GM18868 (cell line): ENCODE measurements around the gene NDN.
A peak's percentile ranks its signal among the peaks of the same experiment; 100 is the strongest.
"Not testable (repeated sequence)": the region's sequence is repeated elsewhere in the genome, so short reads cannot be mapped to it uniquely, and the experiment has no call there.

ENCODE experiments used
- ATAC-seq: cut with Tn5 transposase; IDR thresholded peaks from one replicate; pipeline ENCODE4 v1.9.1; 2021; ENCODE audit warnings: mild to moderate bottlenecking, moderate library complexity; ENCODE audit not compliant: unreplicated experiment

NDN gene, protein sequence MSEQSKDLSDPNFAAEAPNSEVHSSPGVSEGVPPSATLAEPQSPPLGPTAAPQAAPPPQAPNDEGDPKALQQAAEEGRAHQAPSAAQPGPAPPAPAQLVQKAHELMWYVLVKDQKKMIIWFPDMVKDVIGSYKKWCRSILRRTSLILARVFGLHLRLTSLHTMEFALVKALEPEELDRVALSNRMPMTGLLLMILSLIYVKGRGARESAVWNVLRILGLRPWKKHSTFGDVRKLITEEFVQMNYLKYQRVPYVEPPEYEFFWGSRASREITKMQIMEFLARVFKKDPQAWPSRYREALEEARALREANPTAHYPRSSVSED

DNA sequence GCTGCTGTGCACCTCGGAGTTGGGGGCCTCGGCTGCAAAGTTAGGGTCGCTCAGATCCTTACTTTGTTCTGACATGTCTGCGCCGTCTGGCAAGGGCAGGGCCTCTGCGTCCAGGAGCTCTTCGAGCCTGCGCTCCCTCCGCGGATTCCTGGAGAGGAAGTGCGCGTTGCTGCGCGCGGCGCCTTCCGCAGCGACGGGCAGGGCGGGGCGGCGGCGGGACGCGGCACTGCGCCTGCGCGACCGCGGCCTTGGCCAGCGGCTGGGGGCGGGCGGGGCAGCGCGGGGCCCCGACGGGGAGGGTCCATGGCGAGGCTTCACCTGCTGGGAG is at the start of gene NDN:
Gene NDN, minus strand, starts transcription at position 163 of the 328 bp plus-strand sequence. Its CDS starts 88 bp downstream, at position 75.
- ATAC-seq: peak; percentile 65

DNA sequence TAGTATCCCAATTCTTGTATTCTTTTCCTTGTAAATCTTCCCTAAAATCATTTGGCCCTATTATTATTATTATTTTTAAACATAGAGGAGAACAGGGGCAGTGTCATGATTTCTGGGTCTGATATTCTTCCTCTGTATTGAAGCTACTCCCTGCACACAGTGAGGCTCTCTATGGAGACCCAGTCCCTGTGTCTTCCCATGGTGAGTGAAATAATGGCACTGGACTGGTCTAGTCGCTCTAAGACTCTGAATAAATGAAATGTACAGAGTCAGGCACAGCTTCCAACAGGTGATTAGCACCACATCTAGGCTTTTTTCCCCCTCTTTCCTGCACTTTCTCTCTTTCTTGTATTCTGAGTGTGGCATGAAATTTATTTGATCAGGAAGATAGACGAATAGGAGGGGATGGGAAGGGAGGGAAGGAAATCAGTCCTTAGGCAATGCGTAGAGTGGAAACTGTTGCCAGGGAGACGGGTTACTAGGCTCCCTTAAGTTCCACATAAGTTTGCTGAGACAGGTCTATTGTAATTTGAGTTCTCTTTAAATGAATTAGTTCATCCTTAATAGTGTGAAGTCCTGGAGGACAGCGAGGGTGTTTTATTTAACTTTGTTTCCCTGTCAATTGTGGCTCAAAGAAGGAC is 49.0 kb upstream of the NDN start:
- ATAC-seq: no peak

DNA sequence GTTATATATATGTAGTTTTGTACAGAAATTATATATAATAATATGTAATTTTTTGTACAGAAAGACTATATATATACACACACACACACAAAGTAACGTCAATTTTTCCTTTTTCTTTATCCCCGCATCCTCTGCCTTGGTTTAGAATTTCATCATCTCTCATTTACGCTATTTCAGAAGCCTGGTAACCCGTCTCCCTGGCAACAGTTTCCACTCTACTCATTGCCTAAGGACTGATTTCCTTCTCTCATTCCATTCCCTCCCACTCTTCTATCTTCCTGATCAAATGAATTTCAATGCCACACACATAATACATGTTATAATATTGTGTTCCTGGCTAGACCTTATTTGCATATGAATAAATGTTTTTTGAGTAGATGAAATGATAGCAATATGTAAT is 47.8 kb upstream of the NDN start:
- ATAC-seq: no peak

DNA sequence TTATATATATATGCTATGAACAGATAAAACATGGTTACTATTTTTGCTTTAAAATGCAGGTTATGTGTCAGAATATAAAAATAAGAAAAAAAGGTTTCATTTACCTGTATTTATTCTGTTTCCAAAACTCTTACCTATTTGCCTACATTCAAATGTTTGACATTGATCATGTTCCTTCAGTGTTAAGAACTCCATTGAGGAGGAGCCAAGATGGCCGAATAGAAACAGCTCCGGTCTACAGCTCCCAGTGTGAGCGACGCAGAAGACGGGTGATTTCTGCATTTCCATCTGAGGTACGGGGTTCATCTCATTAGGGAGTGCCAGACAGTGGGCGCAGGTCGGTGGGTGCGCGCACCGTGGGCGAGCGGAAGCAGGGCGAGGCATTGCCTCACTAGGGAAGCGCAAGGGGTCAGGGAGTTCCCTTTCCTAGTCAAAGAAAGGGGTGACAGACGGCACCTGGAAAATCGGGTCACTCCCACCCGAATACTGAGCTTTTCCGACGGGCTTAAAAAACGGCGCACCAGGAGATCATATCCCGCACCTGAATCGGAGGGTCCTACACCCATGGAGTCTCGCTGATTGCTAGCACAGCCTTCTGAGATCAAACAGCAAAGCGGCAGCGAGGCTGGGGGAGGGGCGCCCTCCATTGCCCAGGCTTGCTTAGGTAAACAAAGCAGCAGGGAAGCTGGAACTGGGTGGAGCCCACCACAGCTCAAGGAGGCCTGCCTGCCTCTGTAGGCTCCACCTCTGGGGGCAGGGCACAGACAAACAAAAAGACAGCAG is 27.0 kb upstream of the NDN start:
- not testable (repeated sequence) for ATAC-seq

DNA sequence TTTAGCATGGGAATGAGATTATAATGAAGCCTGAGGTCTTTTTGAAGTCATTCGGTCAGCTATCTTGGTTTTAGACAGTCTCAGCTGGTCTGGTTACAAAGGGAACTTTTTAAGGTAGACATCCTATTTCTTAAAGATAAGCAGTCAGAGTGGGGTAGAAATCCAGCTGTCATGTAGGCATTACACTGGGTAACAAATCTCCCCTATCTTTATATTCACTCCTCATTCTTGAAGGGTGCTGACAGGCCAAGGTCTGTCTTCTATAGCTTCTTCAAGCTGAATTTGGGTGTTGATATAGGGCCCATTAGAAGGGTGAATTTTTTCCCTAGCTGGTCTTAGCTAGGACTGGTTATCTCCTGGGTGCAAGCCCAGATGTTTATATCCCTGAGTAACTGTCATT is 21.2 kb upstream of the NDN start:
- no peak for ATAC-seq

DNA sequence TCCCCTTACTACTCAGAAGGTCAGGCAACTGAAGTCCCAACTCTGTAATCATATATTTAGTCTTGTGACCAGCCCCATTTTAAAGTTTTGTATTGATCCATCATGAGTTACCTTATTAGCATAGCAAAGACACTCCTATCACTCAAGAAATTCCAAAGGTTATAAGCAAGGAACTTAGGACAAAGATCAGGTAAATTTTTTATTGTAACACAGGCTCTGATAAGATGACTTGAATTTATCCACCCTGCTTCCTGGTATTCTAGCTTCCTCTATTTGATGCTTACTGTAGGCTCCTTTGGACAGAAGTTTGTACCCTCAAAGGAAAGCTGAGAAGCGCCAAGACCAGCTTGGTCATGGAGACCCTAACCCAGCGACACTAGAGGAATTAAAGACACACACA is 8.2 kb upstream of the NDN start:
- ATAC-seq: no peak

DNA sequence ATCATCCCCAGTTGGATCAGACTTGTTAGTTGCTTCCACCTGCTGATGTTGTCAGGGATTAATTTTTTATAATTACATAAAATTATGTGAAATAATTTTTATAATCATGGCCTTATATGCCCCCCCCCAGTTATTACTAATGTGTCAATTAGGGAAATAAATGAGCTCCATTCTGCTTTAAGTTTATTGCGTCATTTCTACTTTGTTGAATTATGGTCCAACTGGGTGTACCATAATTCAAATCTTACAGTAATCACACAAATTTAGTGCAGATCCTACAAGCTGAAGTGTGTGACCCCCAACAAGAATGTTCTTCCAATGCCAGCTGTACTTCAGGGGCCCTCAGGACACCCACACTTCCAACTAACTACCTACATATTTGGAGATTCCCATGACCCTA is 7.5 kb upstream of the NDN start:
- ATAC-seq: no peak

DNA sequence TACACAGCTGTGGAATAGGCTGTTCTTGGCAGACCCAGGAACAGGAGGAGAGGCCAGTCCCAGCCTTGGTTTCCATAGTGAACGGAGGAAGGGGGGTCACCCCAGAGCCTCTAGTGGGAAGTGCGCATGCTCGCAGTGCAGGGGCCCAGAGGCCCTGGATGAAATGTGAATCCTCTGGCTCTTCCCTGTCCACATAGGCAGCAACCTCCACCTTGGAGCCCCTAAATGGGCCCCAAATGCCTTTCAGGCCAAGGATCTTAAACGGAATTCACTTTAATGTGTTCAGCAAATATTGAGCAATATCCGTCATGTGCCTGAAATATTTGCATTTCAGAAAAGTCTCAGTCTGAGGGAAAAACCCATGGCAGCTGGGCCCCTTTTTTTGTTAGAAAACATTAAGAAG is 3.3 kb upstream of the NDN start:
- peak; percentile 52 for ATAC-seq

DNA sequence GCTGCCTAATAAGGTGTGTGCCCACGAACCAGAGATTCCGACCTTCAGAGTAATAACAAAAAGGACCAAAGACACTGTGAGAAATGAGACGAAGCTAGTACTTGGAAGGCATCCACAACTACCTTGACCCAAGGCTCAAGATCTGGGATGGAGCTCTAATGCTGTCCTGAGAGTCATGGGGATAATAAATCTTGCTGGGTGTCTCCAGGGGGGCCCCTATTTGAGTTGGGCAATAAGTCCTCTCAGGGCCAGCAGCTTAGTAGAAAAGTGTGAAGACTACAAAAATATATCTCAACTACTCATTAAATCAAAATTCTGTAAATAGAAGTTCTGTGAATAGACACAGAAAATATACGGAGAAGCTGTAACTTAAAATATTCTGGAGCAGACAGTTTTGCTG is 2.9 kb upstream of the NDN start:
- no peak for ATAC-seq

DNA sequence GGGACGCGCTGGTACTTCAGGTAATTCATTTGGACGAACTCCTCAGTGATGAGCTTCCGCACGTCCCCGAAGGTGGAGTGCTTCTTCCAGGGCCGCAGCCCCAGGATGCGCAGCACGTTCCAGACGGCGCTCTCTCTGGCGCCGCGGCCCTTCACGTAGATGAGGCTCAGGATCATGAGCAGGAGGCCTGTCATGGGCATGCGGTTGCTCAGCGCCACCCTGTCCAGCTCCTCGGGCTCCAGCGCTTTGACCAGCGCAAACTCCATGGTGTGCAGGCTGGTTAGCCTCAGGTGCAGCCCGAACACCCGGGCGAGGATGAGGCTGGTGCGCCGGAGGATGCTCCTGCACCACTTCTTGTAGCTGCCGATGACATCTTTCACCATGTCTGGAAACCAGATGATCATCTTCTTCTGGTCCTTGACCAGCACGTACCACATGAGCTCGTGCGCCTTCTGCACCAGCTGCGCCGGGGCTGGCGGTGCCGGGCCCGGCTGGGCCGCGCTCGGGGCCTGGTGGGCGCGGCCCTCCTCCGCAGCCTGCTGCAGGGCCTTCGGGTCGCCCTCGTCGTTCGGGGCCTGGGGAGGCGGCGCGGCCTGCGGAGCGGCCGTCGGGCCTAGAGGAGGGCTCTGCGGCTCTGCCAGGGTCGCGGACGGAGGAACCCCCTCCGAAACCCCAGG is 501 bp downstream of the NDN start:
- ATAC-seq: peak; percentile 18

DNA sequence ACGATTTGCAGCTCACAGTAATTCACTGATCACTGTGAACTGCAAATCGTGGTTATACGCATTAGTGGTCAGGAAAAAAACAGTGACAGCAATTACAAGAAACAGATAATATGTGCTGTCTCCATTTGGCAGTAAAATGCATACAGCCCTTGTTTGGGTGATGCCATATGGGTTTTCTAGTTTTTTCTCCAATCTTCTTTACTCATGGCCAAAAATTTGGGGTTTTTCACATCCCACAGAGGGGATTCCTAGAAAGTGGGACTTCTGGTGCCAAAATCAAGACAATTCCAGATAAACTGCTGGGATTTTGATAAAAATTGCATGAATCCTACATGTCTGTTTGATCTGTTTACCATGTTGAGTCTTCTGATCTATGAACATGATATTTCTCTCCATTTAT is 15.6 kb downstream of the NDN start:
- no peak for ATAC-seq

DNA sequence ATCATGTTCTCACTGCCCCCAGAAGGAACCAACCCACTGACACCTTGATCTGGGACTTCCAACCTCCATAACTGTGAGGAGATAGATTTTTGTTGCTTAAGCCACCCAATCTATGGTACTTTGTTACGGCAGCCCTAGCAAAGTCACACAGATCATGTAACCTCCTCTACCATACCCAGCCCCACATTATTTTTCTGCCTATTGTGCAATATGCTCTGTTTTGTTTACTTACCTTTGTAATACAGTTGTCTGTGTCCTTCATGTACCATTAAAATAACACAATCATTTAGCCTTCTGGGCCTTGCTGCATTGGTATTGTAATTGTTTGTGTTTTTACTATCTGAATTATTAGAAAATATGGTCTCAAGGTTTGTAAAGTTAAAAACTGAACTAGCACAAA is 16.1 kb downstream of the NDN start:
- no peak for ATAC-seq

DNA sequence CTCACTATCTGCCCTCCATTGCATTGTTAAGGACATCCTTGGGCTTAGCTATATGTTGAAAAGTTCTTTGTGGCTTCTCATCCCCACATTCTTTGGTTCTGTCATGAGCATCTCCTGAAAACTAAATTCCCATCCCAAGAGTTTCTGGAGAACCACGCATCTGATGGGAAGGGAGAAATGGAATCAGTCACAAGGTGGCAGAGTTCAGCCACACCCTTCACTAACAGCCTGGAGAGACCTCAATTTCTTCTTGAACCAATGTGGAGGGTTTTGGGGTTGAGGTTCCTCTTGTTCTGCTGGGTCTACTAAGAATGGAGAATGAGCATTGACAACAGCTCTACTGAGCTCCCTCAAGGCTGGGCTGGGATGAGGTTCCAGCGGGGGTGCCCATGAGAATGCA is 23.9 kb downstream of the NDN start:
- ATAC-seq: no peak

DNA sequence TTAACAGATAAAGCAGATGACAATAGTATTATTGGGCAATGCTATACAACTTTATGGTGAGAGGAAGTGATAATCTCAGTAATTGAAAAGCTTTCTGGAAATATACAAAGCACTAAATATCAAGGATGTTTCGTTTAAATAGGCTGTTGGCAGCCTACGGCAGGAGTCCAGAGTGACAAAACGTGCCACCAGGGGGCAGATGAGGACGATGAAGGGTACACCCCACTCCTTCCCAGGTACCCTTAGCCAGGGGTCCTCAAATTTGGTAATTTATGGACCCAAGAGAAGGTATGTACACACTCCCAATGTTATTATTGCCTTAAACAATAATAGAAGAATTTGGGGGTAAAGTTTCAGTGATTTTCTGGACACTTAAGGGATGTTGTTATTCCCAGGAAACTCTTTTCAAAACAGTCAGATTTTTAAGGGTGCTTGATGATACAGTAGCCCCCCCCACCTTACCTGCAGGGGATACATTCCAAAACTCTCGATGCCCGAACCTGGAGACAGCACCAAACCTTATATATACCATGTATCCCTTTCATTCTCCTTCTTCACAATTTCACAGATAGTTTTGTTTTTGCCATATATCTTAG is 38.1 kb downstream of the NDN start:
- peak; percentile 50 for ATAC-seq

DNA sequence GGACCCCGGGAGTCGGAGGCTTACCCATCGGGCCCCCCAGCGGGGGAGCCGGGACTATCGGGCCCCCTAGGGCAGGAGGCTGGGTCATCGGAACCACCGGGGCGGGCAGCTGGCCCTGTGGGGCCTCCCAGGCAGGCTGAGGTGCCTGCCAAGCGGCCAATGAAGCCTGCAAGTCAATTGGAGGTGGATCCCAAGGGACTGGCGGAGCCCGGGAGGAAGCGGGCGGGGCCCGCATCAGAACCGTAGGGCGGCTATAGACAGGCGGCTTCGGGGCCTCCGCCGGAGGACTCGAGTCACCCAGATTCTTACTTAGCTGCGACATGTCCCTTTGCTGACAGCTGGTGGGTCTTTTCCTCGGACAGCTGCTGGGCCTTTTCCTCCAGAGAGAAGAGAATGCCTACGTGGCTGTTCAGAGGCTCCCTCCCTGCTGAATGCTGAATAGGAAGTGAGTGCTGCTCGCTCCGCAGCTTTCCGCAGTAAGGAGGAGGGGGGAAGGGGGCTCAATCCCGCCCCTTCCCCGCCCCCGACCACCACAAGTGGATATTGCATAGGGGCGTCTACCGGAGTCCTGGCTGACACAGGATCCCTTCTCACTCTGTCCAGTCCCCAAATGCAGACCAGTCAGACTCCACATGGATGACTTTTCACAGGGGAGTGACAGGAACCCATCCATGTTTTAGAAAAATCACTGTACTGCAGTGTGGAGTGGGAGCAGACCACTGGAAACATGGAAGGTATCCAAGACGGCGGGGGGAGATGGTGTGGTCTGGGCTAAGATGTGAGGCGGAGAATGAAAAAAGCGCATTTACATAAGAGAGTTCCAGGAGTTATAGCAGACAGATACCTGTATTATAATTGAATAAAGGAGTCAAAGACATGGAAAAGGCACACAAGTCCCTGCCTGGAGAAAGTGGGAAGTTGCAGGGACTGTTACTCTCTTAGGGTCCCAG is 39.4 kb downstream of the NDN start, which contains the start of gene MAGEL2:
Gene MAGEL2, minus strand, starts transcription at position 447 of the 950 bp plus-strand sequence. Its CDS starts 125 bp downstream, at position 322.
- ATAC-seq: no peak

DNA sequence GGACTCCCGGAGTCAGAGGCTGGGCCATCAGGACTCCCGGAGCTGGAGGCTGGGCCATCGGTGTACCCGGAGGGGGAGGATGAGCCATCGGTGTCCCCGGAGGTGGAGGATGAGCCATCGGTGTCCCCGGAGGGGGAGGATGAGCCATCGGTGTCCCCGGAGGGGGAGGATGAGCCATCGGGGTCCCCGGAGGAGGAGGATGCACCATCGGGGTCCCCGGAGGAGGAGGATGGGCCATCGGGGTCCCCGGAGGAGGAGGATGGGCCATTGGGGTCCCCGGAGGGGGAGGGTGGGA is 40.2 kb downstream of the NDN start:
- ATAC-seq: no peak

DNA sequence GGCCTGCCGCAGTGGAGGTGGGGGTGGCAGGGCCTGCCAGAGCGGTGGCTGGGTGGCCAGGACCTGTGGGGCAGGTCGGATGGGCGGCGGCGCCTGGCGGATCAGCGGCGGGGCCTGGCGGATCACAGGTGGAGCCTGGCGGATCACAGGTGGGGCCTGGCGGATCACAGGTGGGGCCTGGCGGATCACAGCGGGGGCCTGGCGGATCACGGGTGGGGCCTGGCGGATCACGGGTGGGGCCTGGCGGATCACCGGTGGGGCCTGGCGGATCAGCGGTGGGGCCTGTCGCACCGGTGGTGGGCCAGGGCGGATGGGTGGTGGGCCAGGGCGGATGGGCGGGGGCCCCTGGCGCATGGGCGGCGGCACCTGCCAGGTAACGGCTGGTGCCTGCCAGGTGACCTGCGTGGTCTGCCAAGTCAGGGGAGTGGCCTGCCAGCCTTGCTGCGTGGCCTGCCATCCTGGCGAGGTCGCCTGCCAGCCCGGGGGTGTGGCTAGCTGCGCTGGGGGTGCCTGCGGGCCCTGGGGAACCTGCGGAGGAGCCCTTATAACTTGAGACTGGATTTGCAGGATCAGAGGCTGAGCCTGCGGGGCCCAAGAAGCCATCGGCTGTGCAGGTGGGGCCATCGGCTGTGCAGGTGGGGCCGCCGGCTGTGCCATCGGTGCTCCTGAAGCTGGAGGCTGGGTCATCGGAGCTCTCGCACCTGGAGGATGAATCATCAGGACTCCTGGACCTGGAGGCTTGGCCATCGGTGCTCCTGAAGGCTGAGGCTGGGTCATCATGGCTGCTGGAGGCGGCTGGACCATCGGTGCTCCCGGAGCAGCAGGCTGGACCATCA is 40.7 kb downstream of the NDN start:
- no peak for ATAC-seq

DNA sequence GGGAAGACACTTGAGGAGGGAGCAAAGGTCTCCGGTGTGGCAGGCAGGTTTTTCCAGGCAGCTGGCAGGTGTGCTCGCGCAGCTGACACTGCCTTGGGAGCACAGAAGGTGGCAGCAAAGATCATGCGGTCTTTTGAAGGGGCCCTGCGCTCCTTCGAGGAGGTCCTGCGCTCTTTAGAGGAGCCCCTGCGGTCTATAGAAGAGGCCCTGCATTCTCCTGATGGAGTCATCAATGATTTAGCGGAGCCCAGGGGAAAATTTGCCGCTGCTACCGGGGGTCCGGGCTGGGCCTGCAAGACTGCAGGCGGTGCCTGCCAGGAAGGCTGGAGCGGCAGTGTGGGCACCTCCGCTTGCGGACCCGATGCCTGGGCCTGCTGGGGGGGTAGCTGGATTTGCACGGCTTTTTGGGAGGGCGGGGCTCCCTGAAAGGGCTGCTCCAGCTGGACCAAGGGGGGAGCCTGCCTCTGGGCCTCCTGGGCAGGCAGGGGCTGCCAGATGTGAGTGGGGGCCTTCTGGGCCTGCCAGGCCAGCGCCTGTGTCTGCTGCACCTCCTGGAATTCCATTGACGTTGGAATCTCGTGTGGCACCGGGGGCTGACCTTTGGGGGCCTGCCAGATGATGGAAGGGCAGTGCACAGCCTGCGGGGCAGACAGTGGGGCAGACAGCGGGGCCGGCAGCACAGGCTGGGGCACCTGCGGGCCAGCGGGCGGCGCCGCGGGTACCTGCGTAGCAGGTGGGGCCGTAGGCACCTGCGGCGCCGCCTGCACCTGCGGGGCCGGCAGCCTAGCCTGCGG is 41.5 kb downstream of the NDN start:
- no peak for ATAC-seq
